Esophagus (tissue), 2 donors: ENCODE measurements around the gene ACP6. TPM values are rescaled to one million over a fixed set of nuclear protein-coding genes. Genes with fewer than 3 reads are reported as not detected.
"Not testable (repeated sequence)": the region's sequence is repeated elsewhere in the genome, so short reads cannot be mapped to it uniquely, and the experiment has no call there.

Source experiments
- H3K27ac ChIP-seq, 2 donors: one replicate each; pipeline ENCODE4 v1.5.1; 2013; ENCODE audit warnings: low read depth in 2 of 2, mild to moderate bottlenecking in 2 of 2, inconsistent platforms in 1 of 2, low read length in 1 of 2, moderate library complexity in 1 of 2
- H3K27me3 ChIP-seq, 2 donors: one replicate each; pipeline ENCODE4 v1.6.1; 2013; ENCODE audit warnings: low read length in 2 of 2, control low read depth in 1 of 2, mild to moderate bottlenecking in 1 of 2; ENCODE audit not compliant: insufficient read depth in 2 of 2, control insufficient read depth in 1 of 2
- H3K36me3 ChIP-seq, 2 donors: one replicate each; pipeline ENCODE4 v1.6.1; 2013; ENCODE audit warnings: low read length in 1 of 2; ENCODE audit not compliant: control insufficient read depth in 2 of 2, insufficient read depth in 2 of 2
- H3K4me1 ChIP-seq, 2 donors: one replicate each; pipeline ENCODE4 v1.6.1; 2013; ENCODE audit warnings: low read length in 1 of 2; ENCODE audit not compliant: control insufficient read depth in 2 of 2, insufficient read depth in 2 of 2
- H3K4me3 ChIP-seq, 2 donors: one replicate each; pipeline ENCODE4 v1.5.1; 2013; ENCODE audit warnings: low read length in 2 of 2, mild to moderate bottlenecking in 2 of 2, low read depth in 1 of 2, moderate library complexity in 1 of 2
- H3K9me3 ChIP-seq, 2 donors: one replicate each; pipeline ENCODE4 v1.6.1; 2013; ENCODE audit warnings: mild to moderate bottlenecking in 2 of 2, low read depth in 1 of 2, low read length in 1 of 2, moderate library complexity in 1 of 2; ENCODE audit not compliant: control insufficient read depth in 2 of 2, insufficient read depth in 1 of 2
- WGBS, 2 donors: extraction: QIAGEN DNeasy Blood & Tissue Kit; methylation state at CpG; one replicate each; pipeline ENCODE4 v1.1.7; 2013; 5-methylcytosine and 5-hydroxymethylcytosine counted together
- polyA plus RNA-seq, 2 donors: library from polyadenylated mRNA; stranded (reverse); fragments of 200-250 nt; gene quantifications; one replicate each; pipeline ENCODE4 v1.2.3, GENCODE V29; 2013
- donor health status: healthy with polysubstance abuse.
- donor health status: Bipolar disorder and iron deficiency.

The ACP6 gene
- polyA plus RNA-seq, 2 donors, result 8.0 to 8.5 TPM

DNA sequence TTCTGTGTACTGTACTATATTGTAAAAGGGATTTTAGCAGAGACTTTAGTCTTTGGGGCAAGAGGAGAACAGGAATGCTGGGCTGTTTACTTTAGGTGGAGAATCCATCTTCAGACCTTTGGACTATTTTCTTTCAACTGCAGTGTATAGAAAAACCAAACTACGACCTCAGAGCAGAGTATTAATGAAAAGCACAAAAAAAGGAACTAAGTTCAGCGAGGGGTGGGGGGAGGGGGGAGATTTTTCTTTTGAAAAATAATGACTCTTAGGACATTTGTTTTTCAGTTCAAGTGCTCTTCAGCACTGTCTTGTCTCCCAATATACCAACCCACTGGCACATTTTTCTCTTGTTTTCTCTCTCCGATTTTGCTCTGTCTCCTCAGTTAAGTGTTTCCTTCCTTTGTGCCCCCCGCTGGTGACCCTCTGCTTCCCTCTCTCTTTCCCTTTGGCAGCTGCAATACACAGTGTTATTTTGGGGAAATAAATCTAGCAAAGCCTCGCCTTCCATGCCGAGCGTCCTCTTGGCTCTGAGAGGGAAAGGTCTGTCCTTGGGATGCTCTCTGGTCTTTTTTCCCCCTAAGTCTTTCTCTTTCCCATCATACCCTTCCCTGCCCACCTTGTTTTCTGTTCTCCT is 44.8 kb downstream of the ACP6 start:
- no peaks in the 10 kb centered on the region for H3K27me3 ChIP-seq
- H3K9me3 ChIP-seq, result no peaks in the 10 kb centered on the region
- no peak overlapping the region for H3K4me3 ChIP-seq
- 59 to 62% methylated on average over 7 of the region's 7 CpGs for WGBS, 2 donors
- no peaks in the 10 kb centered on the region for H3K4me1 ChIP-seq
- H3K36me3 ChIP-seq, result peaks cover 3 to 10% of the 10 kb centered on the region in 2 donors
- H3K27ac ChIP-seq, result no peak overlapping the region

DNA sequence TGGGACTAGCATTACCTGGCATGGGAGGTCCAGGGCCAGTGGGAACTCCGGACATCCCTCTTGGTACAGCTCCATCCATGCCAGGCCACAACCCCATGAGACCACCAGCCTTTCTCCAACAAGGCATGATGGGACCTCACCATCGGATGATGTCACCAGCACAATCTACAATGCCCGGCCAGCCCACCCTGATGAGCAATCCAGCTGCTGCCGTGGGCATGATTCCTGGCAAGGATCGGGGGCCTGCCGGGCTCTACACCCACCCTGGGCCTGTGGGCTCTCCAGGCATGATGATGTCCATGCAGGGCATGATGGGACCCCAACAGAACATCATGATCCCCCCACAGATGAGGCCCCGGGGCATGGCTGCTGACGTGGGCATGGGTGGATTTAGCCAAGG is 45.8 kb downstream of the ACP6 start:
- Histone ChIP-seq H3K27ac (no peak overlapping the region), H3K4me3 (no peak overlapping the region), H3K36me3 (peaks cover 9 to 16% of the 10 kb centered on the region in 2 donors), H3K4me1 (no peaks in the 10 kb centered on the region), H3K27me3 (no peaks in the 10 kb centered on the region), H3K9me3 (no peaks in the 10 kb centered on the region)
- 90 to 91% methylated on average over 8 of the region's 8 CpGs for WGBS, 2 donors

DNA sequence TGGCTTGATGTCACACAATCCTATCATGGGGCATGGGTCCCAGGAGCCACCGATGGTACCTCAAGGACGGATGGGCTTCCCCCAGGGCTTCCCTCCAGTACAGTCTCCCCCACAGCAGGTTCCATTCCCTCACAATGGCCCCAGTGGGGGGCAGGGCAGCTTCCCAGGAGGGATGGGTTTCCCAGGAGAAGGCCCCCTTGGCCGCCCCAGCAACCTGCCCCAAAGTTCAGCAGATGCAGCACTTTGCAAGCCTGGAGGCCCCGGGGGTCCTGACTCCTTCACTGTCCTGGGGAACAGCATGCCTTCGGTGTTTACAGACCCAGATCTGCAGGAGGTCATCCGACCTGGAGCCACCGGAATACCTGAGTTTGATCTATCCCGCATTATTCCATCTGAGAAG is 46.3 kb downstream of the ACP6 start:
- 92 to 94% methylated on average over 8 of the region's 8 CpGs for WGBS, 2 donors
- Histone ChIP-seq H3K27me3 (no peaks in the 10 kb centered on the region), H3K27ac (no peak overlapping the region), H3K4me3 (no peak overlapping the region), H3K4me1 (no peaks in the 10 kb centered on the region), H3K9me3 (no peaks in the 10 kb centered on the region), H3K36me3 (peaks cover 9 to 21% of the 10 kb centered on the region in 2 donors)

DNA sequence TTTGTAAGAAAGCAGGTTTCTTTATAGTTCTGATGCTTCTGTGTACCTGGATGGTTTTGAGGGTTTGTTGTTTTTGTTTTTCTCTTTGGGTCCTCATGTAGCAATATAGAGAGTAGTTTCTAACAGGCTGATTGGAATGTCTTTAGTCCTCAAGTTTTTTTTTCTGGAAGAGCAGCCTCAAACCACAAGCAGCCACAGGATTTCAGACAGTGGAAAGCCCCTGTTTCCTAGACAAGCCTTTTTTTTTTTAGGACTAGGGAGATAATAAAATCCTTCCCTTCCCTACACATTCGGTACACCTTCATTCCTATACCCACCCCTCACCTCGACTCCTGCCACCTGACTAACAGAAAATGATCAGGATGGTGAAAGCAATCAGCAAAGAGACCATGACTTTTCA is 47.6 kb downstream of the ACP6 start:
- 72 to 75% methylated on average over 2 of the region's 2 CpGs for WGBS, 2 donors
- Histone ChIP-seq H3K27ac (no peak overlapping the region), H3K4me1 (no peaks in the 10 kb centered on the region)

DNA sequence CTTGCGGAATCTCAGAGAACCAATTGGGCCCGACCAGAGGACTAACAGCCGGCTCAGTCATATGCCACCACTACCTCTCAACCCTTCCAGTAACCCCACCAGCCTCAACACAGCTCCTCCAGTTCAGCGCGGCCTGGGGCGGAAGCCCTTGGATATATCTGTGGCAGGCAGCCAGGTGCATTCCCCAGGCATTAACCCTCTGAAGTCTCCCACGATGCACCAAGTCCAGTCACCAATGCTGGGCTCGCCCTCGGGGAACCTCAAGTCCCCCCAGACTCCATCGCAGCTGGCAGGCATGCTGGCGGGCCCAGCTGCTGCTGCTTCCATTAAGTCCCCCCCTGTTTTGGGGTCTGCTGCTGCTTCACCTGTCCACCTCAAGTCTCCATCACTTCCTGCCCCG is 49.8 kb downstream of the ACP6 start:
- Histone ChIP-seq H3K27me3 (no peaks in the 10 kb centered on the region), H3K9me3 (no peaks in the 10 kb centered on the region), H3K4me3 (no peak overlapping the region), H3K36me3 (peaks cover 9 to 25% of the 10 kb centered on the region in 2 donors), H3K27ac (no peak overlapping the region), H3K4me1 (no peaks in the 10 kb centered on the region)
- 80 to 88% methylated on average over 12 of the region's 12 CpGs for WGBS, 2 donors

More for the DNA sequence above, 47.6 kb downstream of the ACP6 start:
- H3K27me3 ChIP-seq, result no peaks in the 10 kb centered on the region
- H3K9me3 ChIP-seq, result no peaks in the 10 kb centered on the region
- H3K4me3 ChIP-seq, result no peak overlapping the region
- peaks cover 9 to 25% of the 10 kb centered on the region in 2 donors for H3K36me3 ChIP-seq

DNA sequence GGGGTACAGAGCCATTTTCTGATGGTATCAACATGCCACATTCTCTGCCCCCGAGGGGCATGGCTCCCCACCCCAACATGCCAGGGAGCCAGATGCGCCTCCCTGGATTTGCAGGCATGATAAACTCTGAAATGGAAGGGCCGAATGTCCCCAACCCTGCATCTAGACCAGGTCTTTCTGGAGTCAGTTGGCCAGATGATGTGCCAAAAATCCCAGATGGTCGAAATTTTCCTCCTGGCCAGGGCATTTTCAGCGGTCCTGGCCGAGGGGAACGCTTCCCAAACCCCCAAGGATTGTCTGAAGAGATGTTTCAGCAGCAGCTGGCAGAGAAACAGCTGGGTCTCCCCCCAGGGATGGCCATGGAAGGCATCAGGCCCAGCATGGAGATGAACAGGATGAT is 50.6 kb downstream of the ACP6 start:
- H3K36me3 ChIP-seq, result peaks cover 9 to 24% of the 10 kb centered on the region in 2 donors
- H3K27me3 ChIP-seq, result no peaks in the 10 kb centered on the region
- no peak overlapping the region for H3K27ac ChIP-seq
- WGBS, 2 donors, result 93 to 95% methylated on average over 7 of the region's 7 CpGs
- H3K4me1 ChIP-seq, result no peaks in the 10 kb centered on the region
- H3K4me3 ChIP-seq, result no peak overlapping the region
- no peaks in the 10 kb centered on the region for H3K9me3 ChIP-seq

DNA sequence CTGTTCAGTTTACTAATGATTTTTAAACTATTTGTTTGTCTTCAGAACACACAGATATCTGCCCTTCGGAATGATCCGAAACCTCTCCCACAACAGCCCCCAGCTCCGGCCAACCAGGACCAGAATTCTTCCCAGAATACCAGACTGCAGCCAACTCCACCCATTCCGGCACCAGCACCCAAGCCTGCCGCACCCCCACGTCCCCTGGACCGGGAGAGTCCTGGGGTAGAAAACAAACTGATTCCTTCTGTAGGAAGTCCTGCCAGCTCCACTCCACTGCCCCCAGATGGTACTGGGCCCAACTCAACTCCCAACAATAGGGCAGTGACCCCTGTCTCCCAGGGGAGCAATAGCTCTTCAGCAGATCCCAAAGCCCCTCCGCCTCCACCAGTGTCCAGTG is 51.6 kb downstream of the ACP6 start:
- H3K9me3 ChIP-seq, result no peaks in the 10 kb centered on the region
- no peaks in the 10 kb centered on the region for H3K4me1 ChIP-seq
- no peak overlapping the region for H3K4me3 ChIP-seq
- peaks cover 12 to 22% of the 10 kb centered on the region in 2 donors for H3K36me3 ChIP-seq
- 86 to 93% methylated on average over 8 of the region's 8 CpGs for whole genome bisulfite sequencing, 2 donors
- no peaks in the 10 kb centered on the region for H3K27me3 ChIP-seq
- no peak overlapping the region for H3K27ac ChIP-seq

DNA sequence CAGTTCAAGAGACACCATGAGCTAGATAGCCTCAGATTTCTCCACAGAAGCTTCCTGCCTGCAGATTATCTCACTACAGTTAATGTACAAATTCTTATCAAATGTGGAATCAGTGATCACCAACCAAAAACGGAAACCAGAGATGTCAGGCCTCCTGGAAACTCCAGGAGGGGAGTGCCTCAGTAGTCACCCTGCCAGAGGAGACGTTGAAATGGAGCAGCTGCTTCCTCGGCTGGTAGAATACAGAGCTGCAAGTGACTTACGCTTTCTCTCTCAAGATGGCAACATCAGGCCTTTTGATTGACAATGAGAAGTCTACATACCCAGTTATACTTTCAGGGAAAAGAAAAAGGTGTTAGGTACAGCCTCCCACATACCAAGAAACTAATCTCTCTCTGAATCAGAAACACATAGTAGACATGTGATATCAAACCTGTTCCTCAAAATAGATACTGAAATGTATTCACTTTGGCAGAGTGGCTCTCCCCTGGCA is 52.2 kb downstream of the ACP6 start:
- H3K9me3 ChIP-seq, result no peaks in the 10 kb centered on the region
- H3K27ac ChIP-seq, result no peak overlapping the region
- no peaks in the 10 kb centered on the region for H3K27me3 ChIP-seq
- H3K4me3 ChIP-seq, result no peak overlapping the region
- H3K4me1 ChIP-seq, result no peaks in the 10 kb centered on the region
- 57 to 61% methylated on average over 4 of the region's 4 CpGs for WGBS, 2 donors
- peaks cover 12 to 26% of the 10 kb centered on the region in 2 donors for H3K36me3 ChIP-seq

DNA sequence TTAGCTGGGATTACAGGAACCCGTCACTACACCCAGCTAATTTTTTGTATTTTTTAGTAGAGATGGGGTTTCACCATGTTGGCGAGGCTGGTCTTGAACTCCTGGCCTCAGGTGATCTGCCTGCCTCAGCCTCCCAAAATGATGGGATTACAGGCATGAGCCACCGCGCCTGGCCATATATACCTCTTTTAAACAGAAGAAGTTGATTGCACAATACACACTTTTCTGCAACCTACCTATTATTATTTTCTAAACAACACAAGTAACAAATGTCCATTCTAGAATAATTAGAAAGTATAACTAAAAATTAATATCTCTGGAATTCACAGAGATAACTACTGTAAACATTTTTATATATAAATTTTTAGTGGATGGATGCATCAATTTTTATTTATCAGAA is 55.4 kb downstream of the ACP6 start:
- not testable (repeated sequence) for H3K4me1 ChIP-seq, H3K4me3 ChIP-seq, H3K27ac ChIP-seq, H3K27me3 ChIP-seq, H3K9me3 ChIP-seq
- peaks cover 24 to 25% of the 10 kb centered on the region in 2 donors for H3K36me3 ChIP-seq
- WGBS, 2 donors, result 96 to 97% methylated on average over 4 of the region's 4 CpGs

DNA sequence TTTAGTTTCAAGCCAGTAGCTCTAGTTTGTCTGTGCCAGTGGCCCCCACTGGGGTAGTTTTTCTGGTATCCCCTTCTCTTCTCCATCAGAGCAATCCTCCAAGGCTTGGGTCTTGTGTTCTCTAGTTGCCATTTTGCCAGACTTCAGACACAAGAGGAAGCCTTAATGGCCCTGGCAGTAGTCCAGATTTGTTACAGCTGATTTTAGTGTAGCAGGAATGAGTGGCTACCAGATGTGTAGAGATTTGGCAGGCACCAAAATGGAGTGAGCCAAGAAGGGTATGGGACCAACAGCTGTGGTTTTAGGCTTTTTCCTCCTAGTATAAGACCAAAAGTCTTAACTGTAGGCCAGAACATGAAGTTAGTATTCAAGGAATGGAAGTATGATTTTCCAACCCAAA is 56.8 kb downstream of the ACP6 start:
- no peak overlapping the region for H3K4me3 ChIP-seq
- no peak overlapping the region for H3K27ac ChIP-seq
- H3K9me3 ChIP-seq, result no peaks in the 10 kb centered on the region
- no peaks in the 10 kb centered on the region for H3K4me1 ChIP-seq
- peaks cover 12 to 21% of the 10 kb centered on the region in 2 donors for H3K36me3 ChIP-seq
- no peaks in the 10 kb centered on the region for H3K27me3 ChIP-seq
